ENCODE data around the gene ANKRD6. TPM values are rescaled to one million over a fixed set of nuclear protein-coding genes. Genes with fewer than 3 reads are reported as not detected.

The ANKRD6 gene
- total RNA-seq, 1 donor from 2014 or later: 43.5 TPM

GRCh38 chr6:89492025-89492640, 59.2 kb downstream of the ANKRD6 start:
- Mint-ChIP-seq H3K27ac (peak overlapping the region; percentile 32), H3K36me3 (no peaks in the 10 kb centered on the region), H3K4me1 (peaks cover 30% of the 10 kb centered on the region), H3K27me3 (ENCODE audit: low read depth) (no peaks in the 10 kb centered on the region), H3K4me3 (no peak overlapping the region), H3K9me3 (no peaks in the 10 kb centered on the region)
- TF ChIP-seq CTCF (IDR thresholded peaks at IDR 0.05; ENCODE audit: unreplicated experiment): no peak
- no peak for DNase-seq (ENCODE audit: low spot score in 2 of 2, unreplicated experiment in 2 of 2)

- Mint-ChIP-seq H3K4me1 (peaks cover 27% of the 10 kb centered on the region), H3K4me3 (no peak overlapping the region), H3K27ac (no peak overlapping the region), H3K9me3 (no peaks in the 10 kb centered on the region), H3K27me3 (ENCODE audit: low read depth) (no peaks in the 10 kb centered on the region), H3K36me3 (no peaks in the 10 kb centered on the region)
- no peak for DNase-seq (ENCODE audit: low spot score in 2 of 2, unreplicated experiment in 2 of 2)
- peak; percentile 51 for TF ChIP-seq CTCF (IDR thresholded peaks at IDR 0.05; ENCODE audit: unreplicated experiment)
Measured at GRCh38 chr6:89494131-89494793, 61.3 kb downstream of the ANKRD6 start.

- Mint-ChIP-seq H3K36me3 (no peaks in the 10 kb centered on the region), H3K27me3 (ENCODE audit: low read depth) (no peaks in the 10 kb centered on the region), H3K4me1 (peaks cover 39% of the 10 kb centered on the region), H3K27ac (no peak overlapping the region), H3K9me3 (no peaks in the 10 kb centered on the region), H3K4me3 (no peak overlapping the region)
- no peak for TF ChIP-seq CTCF (IDR thresholded peaks at IDR 0.05; ENCODE audit: unreplicated experiment)
- DNase-seq (ENCODE audit: low spot score in 2 of 2, unreplicated experiment in 2 of 2): no peak
Measured at GRCh38 chr6:89495961-89496535, 63.1 kb downstream of the ANKRD6 start.

- Mint-ChIP-seq H3K4me3 (no peak overlapping the region), H3K27ac (peak overlapping the region; percentile 30), H3K9me3 (no peaks in the 10 kb centered on the region), H3K4me1 (peaks cover 32% of the 10 kb centered on the region), H3K27me3 (ENCODE audit: low read depth) (no peaks in the 10 kb centered on the region), H3K36me3 (no peaks in the 10 kb centered on the region)
- TF ChIP-seq CTCF (IDR thresholded peaks at IDR 0.05; ENCODE audit: unreplicated experiment): no peak
- no peak for DNase-seq (ENCODE audit: low spot score in 2 of 2, unreplicated experiment in 2 of 2)
Measured at GRCh38 chr6:89500611-89501010, 67.7 kb downstream of the ANKRD6 start.

GRCh38 chr6:89501222-89501621, 68.3 kb downstream of the ANKRD6 start:
- H3K4me1 Mint-ChIP-seq: peaks cover 29% of the 10 kb centered on the region
- no peak for TF ChIP-seq CTCF (IDR thresholded peaks at IDR 0.05; ENCODE audit: unreplicated experiment)
- no peak for DNase-seq (ENCODE audit: low spot score in 2 of 2, unreplicated experiment in 2 of 2)
- H3K36me3 Mint-ChIP-seq: no peaks in the 10 kb centered on the region
- H3K27ac Mint-ChIP-seq: peak overlapping the region; percentile 84
- H3K9me3 Mint-ChIP-seq: no peaks in the 10 kb centered on the region
- H3K27me3 Mint-ChIP-seq (ENCODE audit: low read depth): no peaks in the 10 kb centered on the region
- H3K4me3 Mint-ChIP-seq: no peak overlapping the region
